NCI-H128 (cell line): Measurements from ENCODE around the gene ASPHD1.
"Not testable (repeated sequence)": the region's sequence is repeated elsewhere in the genome, so short reads cannot be mapped to it uniquely, and the experiment has no call there.

ENCODE experiments used
- DNase-seq: peaks from one replicate; lab custom pipeline; 2025; ENCODE audit not compliant: unreplicated experiment; lab: John Stamatoyannopoulos, UW

ASPHD1 gene

GRCh38 chr16:29876594-29877249 lies 23.6 kb upstream of the ASPHD1 start:
- no peak for DNase-seq

GRCh38 chr16:29877266-29877961 lies 22.9 kb upstream of the ASPHD1 start:
- DNase-seq = no peak

- no peak for DNase-seq
Observed at GRCh38 chr16:29878172-29878571, 22.1 kb upstream of the ASPHD1 start.

GRCh38 chr16:29881050-29881449 lies 19.2 kb upstream of the ASPHD1 start:
- DNase-seq = no peak

- DNase-seq = no peak
Observed at GRCh38 chr16:29883987-29884386, 16.3 kb upstream of the ASPHD1 start.

GRCh38 chr16:29889372-29889771 lies 10.9 kb upstream of the ASPHD1 start:
- DNase-seq = not testable (repeated sequence)

- DNase-seq = no peak
Observed at GRCh38 chr16:29891525-29892457, 8.5 kb upstream of the ASPHD1 start.

- no peak for DNase-seq
Observed at GRCh38 chr16:29892458-29892813, 7.9 kb upstream of the ASPHD1 start.

- no peak for DNase-seq
Observed at GRCh38 chr16:29893553-29893952, 6.7 kb upstream of the ASPHD1 start.

- no peak for DNase-seq
Observed at GRCh38 chr16:29894352-29894751, 5.9 kb upstream of the ASPHD1 start.

GRCh38 chr16:29896841-29897240 lies 3.4 kb upstream of the ASPHD1 start:
- no peak for DNase-seq

- no peak for DNase-seq
Observed at GRCh38 chr16:29897333-29897732, 3.0 kb upstream of the ASPHD1 start.

- DNase-seq = no peak
Observed at GRCh38 chr16:29898135-29898803, 2.0 kb upstream of the ASPHD1 start.

- DNase-seq = no peak
Observed at GRCh38 chr16:29898804-29899515, 1.3 kb upstream of the ASPHD1 start.

- peak; percentile 51 for DNase-seq
Observed at GRCh38 chr16:29899516-29900101, 679 bp upstream of the ASPHD1 start, which contains the start of gene SEZ6L2. SEZ6L2 (minus strand) TSS chr16:29899550; CDS start chr16:29899019, 531 bp downstream.

- DNase-seq = no peak
Observed at GRCh38 chr16:29900888-29901606, 759 bp downstream of the ASPHD1 start.

GRCh38 chr16:29901607-29901945 lies 1.3 kb downstream of the ASPHD1 start:
- no peak for DNase-seq

GRCh38 chr16:29903590-29903989 lies 3.3 kb downstream of the ASPHD1 start:
- no peak for DNase-seq

- no peak for DNase-seq
Observed at GRCh38 chr16:29904947-29905346, 4.7 kb downstream of the ASPHD1 start.

GRCh38 chr16:29905668-29906067 lies 5.4 kb downstream of the ASPHD1 start:
- DNase-seq = no peak
